ENCODE measurements around the gene MAP3K15. TPM values are rescaled to one million over a fixed set of nuclear protein-coding genes. Genes with fewer than 3 reads are reported as not detected.
"Not testable (repeated sequence)": the region's sequence is repeated elsewhere in the genome, so short reads cannot be mapped to it uniquely, and the experiment has no call there.

MAP3K15 gene
- total RNA-seq, 4 donors from 2014 or later, result not detected

GRCh38 chrX:19440713-19441112 is 74.6 kb downstream of the MAP3K15 start:
- H3K4me1 ChIP-seq, result no peaks in the 10 kb centered on the region
- TF ChIP-seq CTCF (IDR thresholded peaks at IDR 0.05), result no peak
- no peak for TF ChIP-seq POLR2A (IDR thresholded peaks at IDR 0.05)
- 18 to 33% methylated on average over 2 to 3 of the region's 3 CpGs for WGBS, 2 donors
- intact Hi-C loops (cut with DNase I), result no loop called here
- DNase-seq, result no peak
- no peaks in the 10 kb centered on the region for H3K36me3 ChIP-seq
- no peaks in the 10 kb centered on the region for H3K9me3 ChIP-seq
- no peak overlapping the region for H3K27ac ChIP-seq
- no peaks in the 10 kb centered on the region for H3K27me3 ChIP-seq
- no peak overlapping the region for H3K4me3 ChIP-seq (replicated peaks in 1 of 3)

DNA sequence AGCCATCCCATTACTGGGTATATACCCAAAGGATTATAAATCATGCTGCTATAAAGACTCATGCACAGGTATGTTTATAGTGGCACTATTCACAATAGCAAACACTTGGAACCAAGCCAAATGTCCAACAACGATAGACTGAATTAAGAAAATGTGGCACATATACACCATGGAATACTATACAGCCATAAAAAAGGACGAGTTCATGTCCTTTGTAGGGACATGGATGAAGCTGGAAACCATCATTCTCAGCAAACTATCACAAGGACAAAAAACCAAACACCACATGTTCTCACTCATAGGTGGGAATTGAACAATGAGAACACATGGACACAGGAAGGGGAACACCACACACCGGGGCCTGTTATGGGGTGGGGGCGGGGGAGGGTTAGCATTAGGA is 92.6 kb downstream of the MAP3K15 start:
- intact Hi-C loops (cut with DNase I); H3K27ac ChIP-seq; H3K27me3 ChIP-seq; H3K36me3 ChIP-seq; DNase-seq; H3K4me1 ChIP-seq; H3K9me3 ChIP-seq; H3K4me3 ChIP-seq (replicated peaks in 1 of 3): not testable (repeated sequence)
- 88 to 90% methylated on average over 4 of the region's 4 CpGs for WGBS, 2 donors

- TF ChIP-seq POLR2A (IDR thresholded peaks at IDR 0.05), result no peak
- no peak overlapping the region for H3K4me3 ChIP-seq (replicated peaks in 1 of 3)
- H3K27me3 ChIP-seq, result no peaks in the 10 kb centered on the region
- intact Hi-C loops (cut with DNase I), result no loop called here
- H3K27ac ChIP-seq, result no peak overlapping the region
- H3K4me1 ChIP-seq, result no peaks in the 10 kb centered on the region
- no peaks in the 10 kb centered on the region for H3K9me3 ChIP-seq
- DNase-seq, result no peak
- no peaks in the 10 kb centered on the region for H3K36me3 ChIP-seq
- 81 to 85% methylated on average over 2 of the region's 2 CpGs for WGBS, 2 donors
These were observed 105.0 kb downstream of the MAP3K15 start for GRCh38 chrX:19410259-19410658.

DNA sequence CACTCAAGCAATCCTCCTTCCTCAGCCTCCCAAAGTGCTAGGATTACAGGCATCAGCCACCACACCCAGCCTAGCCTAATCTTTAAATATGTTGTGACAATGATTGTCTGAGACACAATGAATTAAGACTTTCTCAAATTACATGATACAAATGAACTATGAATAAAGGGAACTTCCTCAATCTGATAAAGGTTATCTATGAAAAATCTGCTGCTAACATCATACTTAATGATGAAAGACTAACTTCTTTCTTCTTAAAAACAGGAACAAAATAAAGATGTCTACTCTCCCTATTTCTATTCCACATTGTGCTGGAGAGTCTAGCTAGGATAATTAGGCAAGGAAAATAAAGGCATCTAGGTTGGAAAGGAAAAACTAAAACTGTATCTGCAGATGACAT is 111.6 kb downstream of the MAP3K15 start:
- intact Hi-C loops (cut with DNase I), result no loop called here
- TF ChIP-seq POLR2A (IDR thresholded peaks at IDR 0.05), result no peak
- no peak for TF ChIP-seq CTCF (IDR thresholded peaks at IDR 0.05)

GRCh38 chrX:19392703-19393102 is 122.6 kb downstream of the MAP3K15 start:
- no peaks in the 10 kb centered on the region for H3K9me3 ChIP-seq
- no peak overlapping the region for H3K27ac ChIP-seq
- H3K36me3 ChIP-seq, result no peaks in the 10 kb centered on the region
- 89 to 92% methylated on average over 2 to 4 of the region's 4 CpGs for WGBS, 2 donors
- no peaks in the 10 kb centered on the region for H3K4me1 ChIP-seq
- intact Hi-C loops (cut with DNase I), result no loop called here
- H3K4me3 ChIP-seq (replicated peaks in 1 of 3), result no peak overlapping the region
- no peaks in the 10 kb centered on the region for H3K27me3 ChIP-seq
- no peak for DNase-seq
- TF ChIP-seq CTCF (IDR thresholded peaks at IDR 0.05), result no peak
- no peak for TF ChIP-seq POLR2A (IDR thresholded peaks at IDR 0.05)

More for the DNA sequence above, 111.6 kb downstream of the MAP3K15 start:
- Histone ChIP-seq H3K4me3 (replicated peaks in 1 of 3) (no peak overlapping the region), H3K27ac (no peak overlapping the region), H3K36me3 (no peaks in the 10 kb centered on the region), H3K9me3 (no peaks in the 10 kb centered on the region), H3K4me1 (no peaks in the 10 kb centered on the region), H3K27me3 (no peaks in the 10 kb centered on the region)
- no peak for DNase-seq

DNA sequence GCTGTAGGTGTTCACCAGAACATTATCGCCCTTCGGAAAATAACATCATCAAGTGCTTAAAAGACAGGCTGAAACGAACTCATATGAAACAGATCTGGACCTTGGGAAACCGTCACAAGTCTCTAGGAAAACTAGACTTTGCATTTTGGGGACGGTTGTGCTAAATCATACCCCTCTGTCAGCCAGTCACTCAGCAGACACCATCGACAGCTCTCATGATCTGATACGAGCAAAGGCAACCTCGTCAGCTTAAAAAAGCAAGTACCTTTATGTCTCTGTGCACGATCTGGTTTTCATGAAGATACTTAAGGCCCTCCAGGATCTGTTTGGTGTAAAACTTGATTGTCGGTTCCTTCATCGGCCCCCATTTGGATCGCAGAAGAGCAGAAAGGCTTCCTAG is 123.2 kb downstream of the MAP3K15 start:
- H3K27ac ChIP-seq, result no peak overlapping the region
- H3K4me1 ChIP-seq, result no peaks in the 10 kb centered on the region
- H3K4me3 ChIP-seq (replicated peaks in 1 of 3), result no peak overlapping the region
- TF ChIP-seq CTCF (IDR thresholded peaks at IDR 0.05), result no peak
- TF ChIP-seq POLR2A (IDR thresholded peaks at IDR 0.05), result no peak
- no peak for DNase-seq
- no peaks in the 10 kb centered on the region for H3K27me3 ChIP-seq
- 84 to 87% methylated on average over 12 of the region's 12 CpGs for WGBS, 2 donors
- intact Hi-C loops (cut with DNase I), result no loop called here
- H3K9me3 ChIP-seq, result no peaks in the 10 kb centered on the region
- no peaks in the 10 kb centered on the region for H3K36me3 ChIP-seq
